GM12878 (cell line): ENCODE measurements around the gene DEFB115.
"Not testable (repeated sequence)": the region's sequence is repeated elsewhere in the genome, so short reads cannot be mapped to it uniquely, and the experiment has no call there.

Experiments used
- BCL11A ChIP-seq: IDR thresholded peaks from 2 replicates; pipeline ENCODE4 v1.6.1; 2011; ENCODE audit warnings: low read depth, low read length
- CBX3 ChIP-seq: fragments of 200-600 bp; sonication (generic); IDR thresholded peaks from 2 replicates; pipeline ENCODE4 v1.6.1; 2016; ENCODE audit warnings: low read depth, borderline replicate concordance
- CHD4 ChIP-seq: fragments of 200-600 bp; sonication (generic); IDR thresholded peaks from 2 replicates; pipeline ENCODE4 v1.6.1; 2016; ENCODE audit warnings: mild to moderate bottlenecking
- CTCF ChIP-seq, 3 experiments: IDR thresholded peaks in 2 of 3; conservative IDR thresholded peaks in 1 of 3; 2 replicates each; pipeline ENCODE4 v1.5.1; 2011; ENCODE audit warnings: low read depth in 3 of 3, low read length in 3 of 3, mild to moderate bottlenecking in 3 of 3, control low read depth in 2 of 3, moderate library complexity in 2 of 3, inconsistent platforms in 1 of 3, mixed read lengths in 1 of 3; ENCODE audit not compliant: control insufficient read depth in 2 of 3, insufficient read depth in 1 of 3; ENCODE audit errors: extremely low read depth in 1 of 3
- EZH2 ChIP-seq: IDR thresholded peaks from 2 replicates; pipeline ENCODE4 v1.6.1; 2012; ENCODE audit warnings: low read depth, mild to moderate bottlenecking, control low read depth, inconsistent platforms, low read length, borderline replicate concordance; ENCODE audit not compliant: control insufficient read depth
- POLR2AphosphoS5 ChIP-seq: IDR thresholded peaks from 2 replicates; pipeline ENCODE4 v1.6.1; 2011; ENCODE audit warnings: mild to moderate bottlenecking, low read length, inconsistent platforms
- REST ChIP-seq: IDR thresholded peaks from 2 replicates; pipeline ENCODE4 v1.6.1; 2012; ENCODE audit warnings: mild to moderate bottlenecking, low read depth, low read length
- SP1 ChIP-seq: IDR thresholded peaks from one replicate; pipeline ENCODE4 v1.6.1; 2011; ENCODE audit warnings: low read depth, low read length
- TAF1 ChIP-seq: IDR thresholded peaks from 2 replicates; pipeline ENCODE4 v1.6.1; 2011; ENCODE audit warnings: mild to moderate bottlenecking, low read depth, low read length, borderline replicate concordance
- USF1 ChIP-seq: IDR thresholded peaks from 2 replicates; pipeline ENCODE4 v1.6.1; 2011; ENCODE audit warnings: borderline replicate concordance, low read depth, mild to moderate bottlenecking, moderate library complexity, mixed read lengths, low read length; ENCODE audit not compliant: insufficient read depth; ENCODE audit errors: extremely low read length
- USF2 ChIP-seq: IDR thresholded peaks from 2 replicates; pipeline ENCODE4 v1.6.1; 2011; ENCODE audit warnings: low read depth, low read length, improper control_type of control experiment, borderline replicate concordance
- TF ChIP-seq, protein P1 (sequence below): fragments of 450-650 bp; IDR thresholded peaks from 2 replicates; pipeline ENCODE4 v1.6.1; 2014; ENCODE audit warnings: mild to moderate bottlenecking
- TF ChIP-seq, protein P2 (sequence below): IDR thresholded peaks from 2 replicates; pipeline ENCODE4 v1.6.1; 2012; ENCODE audit warnings: low read depth, low read length, improper control_type of control experiment

GRCh38 chr20:31284964-31285363, 27.5 kb downstream of the DEFB115 start:
- not testable (repeated sequence) for TF ChIP-seq BCL11A; CHD4; POLR2AphosphoS5; CTCF (IDR thresholded peaks at IDR 0.05 in 2 of 3, conservative IDR thresholded peaks at IDR 0.05 in 1 of 3; ENCODE audit: control insufficient read depth in 2 of 3, extremely low read depth in 1 of 3, insufficient read depth in 1 of 3, low read depth in 3 of 3, low read length in 3 of 3); SP1; REST; EZH2; USF1; TAF1; USF2; CBX3
- TF ChIP-seq, protein P1, sequence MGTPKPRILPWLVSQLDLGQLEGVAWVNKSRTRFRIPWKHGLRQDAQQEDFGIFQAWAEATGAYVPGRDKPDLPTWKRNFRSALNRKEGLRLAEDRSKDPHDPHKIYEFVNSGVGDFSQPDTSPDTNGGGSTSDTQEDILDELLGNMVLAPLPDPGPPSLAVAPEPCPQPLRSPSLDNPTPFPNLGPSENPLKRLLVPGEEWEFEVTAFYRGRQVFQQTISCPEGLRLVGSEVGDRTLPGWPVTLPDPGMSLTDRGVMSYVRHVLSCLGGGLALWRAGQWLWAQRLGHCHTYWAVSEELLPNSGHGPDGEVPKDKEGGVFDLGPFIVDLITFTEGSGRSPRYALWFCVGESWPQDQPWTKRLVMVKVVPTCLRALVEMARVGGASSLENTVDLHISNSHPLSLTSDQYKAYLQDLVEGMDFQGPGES = not testable (repeated sequence)
- TF ChIP-seq, protein P2, sequence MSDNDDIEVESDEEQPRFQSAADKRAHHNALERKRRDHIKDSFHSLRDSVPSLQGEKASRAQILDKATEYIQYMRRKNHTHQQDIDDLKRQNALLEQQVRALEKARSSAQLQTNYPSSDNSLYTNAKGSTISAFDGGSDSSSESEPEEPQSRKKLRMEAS = not testable (repeated sequence)
